IMR-90 (cell line): ENCODE data around the gene SLC38A4. TPM values are rescaled to one million over a fixed set of nuclear protein-coding genes. Genes with fewer than 3 reads are reported as not detected.
A peak's percentile ranks its signal among the peaks of the same experiment; 100 is the strongest.

Experiments used
- ATAC-seq: fragments of 200-7000 bp; cut with Tn5 transposase; 2 replicates; pipeline ENCODE4 v1.9.1; 2020; ENCODE audit warnings: low read depth, mild to moderate bottlenecking, moderate library complexity
- BruUV-seq: library from RNA; stranded (reverse); fragments of 400-500 nt; replicated peaks from 2 replicates; lab custom pipeline; 2021; lab: Mats Ljungman, UMichigan
- CTCF ChIA-PET: fragments of 300-600 bp; formaldehyde crosslinking; extraction: SDS; loops from one replicate; lab custom pipeline; 2021; ENCODE audit warnings: antibody characterized with exemption; lab: Yijun Ruan, JAX
- POLR2A ChIA-PET: fragments of 300-600 bp; sonication (Branson Sonifier 250); formaldehyde crosslinking; loops from one replicate; lab custom pipeline; 2022; ENCODE audit warnings: antibody characterized with exemption; ENCODE audit not compliant: unreplicated experiment; lab: Charles Lee
- DNase-seq: peaks from one replicate; pipeline ENCODE4 v3.0.0; 2013
- H2AFZ ChIP-seq: replicated peaks from 2 replicates; pipeline ENCODE3; 2013; ENCODE audit warnings: low read length, mild to moderate bottlenecking; ENCODE audit not compliant: poor library complexity
- H2AK5ac ChIP-seq: 2 replicates; pipeline ENCODE4 v1.6.1; 2013; ENCODE audit warnings: low read depth, low read length, inconsistent platforms
- H2AK9ac ChIP-seq: replicated peaks from 2 replicates; pipeline ENCODE3; 2013; ENCODE audit warnings: mild to moderate bottlenecking, low read depth, low read length, moderate library complexity; ENCODE audit not compliant: poor library complexity
- H2BK120ac ChIP-seq: 2 replicates; pipeline ENCODE4 v1.6.1; 2013; ENCODE audit warnings: low read depth, low read length, inconsistent platforms
- H2BK15ac ChIP-seq: 3 replicates; pipeline ENCODE4 v1.6.1; 2013; ENCODE audit warnings: low read depth, low read length, inconsistent platforms
- H2BK20ac ChIP-seq: 2 replicates; pipeline ENCODE4 v1.6.1; 2013; ENCODE audit warnings: low read depth, mild to moderate bottlenecking, inconsistent platforms, low read length, moderate library complexity
- H2BK5ac ChIP-seq: 2 replicates; pipeline ENCODE4 v1.6.1; 2013; ENCODE audit warnings: mild to moderate bottlenecking, low read depth, low read length, inconsistent platforms; ENCODE audit not compliant: poor library complexity, severe bottlenecking
- H3K14ac ChIP-seq: replicated peaks from 2 replicates; pipeline ENCODE4 v1.6.1; 2013; ENCODE audit warnings: low read depth, low read length, inconsistent platforms
- H3K18ac ChIP-seq: 2 replicates; pipeline ENCODE4 v1.6.1; 2013; ENCODE audit warnings: low read depth, low read length, control low read depth
- H3K23ac ChIP-seq: 2 replicates; pipeline ENCODE4 v1.6.1; 2013; ENCODE audit warnings: low read depth, low read length, inconsistent platforms
- H3K27ac ChIP-seq: 2 replicates; pipeline ENCODE4 v1.5.1; 2013; ENCODE audit warnings: mild to moderate bottlenecking, control low read depth, low read length; ENCODE audit not compliant: insufficient read depth
- H3K27me3 ChIP-seq: 2 replicates; pipeline ENCODE4 v1.6.1; 2013; ENCODE audit warnings: low read length; ENCODE audit not compliant: control insufficient read depth, insufficient read depth
- H3K36me3 ChIP-seq: 2 replicates; pipeline ENCODE4 v1.6.1; 2013; ENCODE audit warnings: low read length, mixed read lengths; ENCODE audit not compliant: control insufficient read depth, insufficient read depth
- H3K4ac ChIP-seq: 2 replicates; pipeline ENCODE4 v1.6.1; 2013; ENCODE audit warnings: low read depth, low read length, inconsistent platforms
- H3K4me1 ChIP-seq: 2 replicates; pipeline ENCODE4 v1.6.1; 2013; ENCODE audit warnings: low read length, mixed read lengths; ENCODE audit not compliant: control insufficient read depth, insufficient read depth
- H3K4me2 ChIP-seq: 2 replicates; pipeline ENCODE4 v1.6.1; 2013; ENCODE audit warnings: low read depth, mild to moderate bottlenecking, control low read depth, low read length, moderate library complexity
- H3K4me3 ChIP-seq: 2 replicates; pipeline ENCODE4 v1.5.1; 2013; ENCODE audit warnings: low read depth, mild to moderate bottlenecking, control low read depth, low read length, moderate library complexity; ENCODE audit not compliant: insufficient read depth
- H3K56ac ChIP-seq: 2 replicates; pipeline ENCODE4 v1.6.1; 2013; ENCODE audit warnings: low read length, inconsistent platforms; ENCODE audit not compliant: insufficient read depth; ENCODE audit errors: extremely low read depth
- H3K79me1 ChIP-seq, 2 experiments: 2 replicates each; pipeline ENCODE4 v1.6.1; 2013; ENCODE audit warnings: low read length in 2 of 2, inconsistent platforms in 1 of 2, low read depth in 1 of 2
- H3K9ac ChIP-seq: 2 replicates; pipeline ENCODE4 v1.6.1; 2013; ENCODE audit warnings: low read depth, low read length, control low read depth
- H3K9me1 ChIP-seq: 2 replicates; pipeline ENCODE4 v1.6.1; 2013; ENCODE audit warnings: low read length, inconsistent platforms; ENCODE audit not compliant: insufficient read depth
- H3K9me3 ChIP-seq: 2 replicates; pipeline ENCODE4 v1.6.1; 2013; ENCODE audit warnings: low read length; ENCODE audit not compliant: control insufficient read depth, insufficient read depth
- H4K20me1 ChIP-seq: 2 replicates; pipeline ENCODE4 v1.6.1; 2013; ENCODE audit warnings: low read length, inconsistent platforms; ENCODE audit not compliant: insufficient read depth
- H4K5ac ChIP-seq: 2 replicates; pipeline ENCODE4 v1.6.1; 2013; ENCODE audit warnings: mild to moderate bottlenecking, low read depth, low read length, control low read depth
- H4K8ac ChIP-seq, 2 experiments: 2 replicates each; pipeline ENCODE4 v1.6.1; 2013; ENCODE audit warnings: low read depth in 2 of 2, low read length in 2 of 2, control low read depth in 1 of 2, inconsistent platforms in 1 of 2
- H4K91ac ChIP-seq: 2 replicates; pipeline ENCODE4 v1.6.1; 2013; ENCODE audit warnings: low read depth, low read length, inconsistent platforms; ENCODE audit not compliant: insufficient read depth
- BHLHE40 ChIP-seq: fragments of 150-350 bp; IDR thresholded peaks from 2 replicates; pipeline ENCODE4 v1.6.1; 2016; ENCODE audit warnings: mild to moderate bottlenecking, low read depth, low read length
- CEBPB ChIP-seq: IDR thresholded peaks from 2 replicates; pipeline ENCODE4 v1.6.1; 2012; ENCODE audit warnings: low read depth, low read length, improper control_type of control experiment
- CHD1 ChIP-seq: IDR thresholded peaks from 2 replicates; pipeline ENCODE4 v1.6.1; 2012; ENCODE audit warnings: low read depth, low read length, improper control_type of control experiment
- CTCF ChIP-seq: conservative IDR thresholded peaks from 2 replicates; pipeline ENCODE4 v1.5.1; 2012; ENCODE audit warnings: mild to moderate bottlenecking, low read depth, low read length, improper control_type of control experiment
- ELK1 ChIP-seq: fragments of 150-350 bp; IDR thresholded peaks from 2 replicates; pipeline ENCODE4 v1.6.1; 2016; ENCODE audit warnings: low read depth, mild to moderate bottlenecking, low read length, moderate library complexity, borderline replicate concordance
- FOS ChIP-seq: fragments of 150-350 bp; IDR thresholded peaks from 2 replicates; pipeline ENCODE4 v1.6.1; 2016; ENCODE audit warnings: low read depth, low read length
- MAFK ChIP-seq: IDR thresholded peaks from 2 replicates; pipeline ENCODE4 v1.6.1; 2012; ENCODE audit warnings: low read depth, low read length, improper control_type of control experiment
- MAZ ChIP-seq: IDR thresholded peaks from 2 replicates; pipeline ENCODE4 v1.6.1; 2012; ENCODE audit warnings: low read depth, mild to moderate bottlenecking, low read length, improper control_type of control experiment, moderate library complexity, borderline replicate concordance
- MXI1 ChIP-seq: IDR thresholded peaks from 2 replicates; pipeline ENCODE4 v1.6.1; 2012; ENCODE audit warnings: low read depth, mild to moderate bottlenecking, low read length, moderate library complexity, borderline replicate concordance
- NFE2L2 ChIP-seq: fragments of 150-350 bp; IDR thresholded peaks from 2 replicates; pipeline ENCODE4 v1.6.1; 2016; ENCODE audit warnings: low read depth, mild to moderate bottlenecking, low read length
- POLR2A ChIP-seq: IDR thresholded peaks from 2 replicates; pipeline ENCODE4 v1.6.1; 2012; ENCODE audit warnings: mild to moderate bottlenecking, low read depth, low read length
- RAD21 ChIP-seq: IDR thresholded peaks from 2 replicates; pipeline ENCODE4 v1.6.1; 2012; ENCODE audit warnings: low read length, improper control_type of control experiment
- RCOR1 ChIP-seq: IDR thresholded peaks from 2 replicates; pipeline ENCODE4 v1.6.1; 2012; ENCODE audit warnings: mild to moderate bottlenecking, low read length, improper control_type of control experiment; ENCODE audit not compliant: insufficient replicate concordance
- RFX5 ChIP-seq: IDR thresholded peaks from 2 replicates; pipeline ENCODE4 v1.8.0; 2012; ENCODE audit warnings: low read depth, mild to moderate bottlenecking, low read length, moderate library complexity
- SMC3 ChIP-seq: fragments of 150-350 bp; IDR thresholded peaks from 2 replicates; pipeline ENCODE4 v1.6.1; 2016; ENCODE audit warnings: low read depth, mild to moderate bottlenecking, antibody characterized with exemption, low read length, moderate library complexity
- USF2 ChIP-seq: fragments of 150-350 bp; IDR thresholded peaks from 2 replicates; pipeline ENCODE4 v1.6.1; 2017; ENCODE audit warnings: mild to moderate bottlenecking, antibody characterized with exemption, low read length, low read depth
- dilution Hi-C: fragments of 300-500 bp; cut with HindIII; formaldehyde crosslinking; loops from one replicate; pipeline ENCODE4 v1.14.3; 2018; ENCODE audit warnings: low sequenced_read_pairs; ENCODE audit not compliant: unreplicated experiment
- in situ Hi-C: fragments of 300-500 bp; cut with MboI; formaldehyde crosslinking; loops from 3 replicates; pipeline ENCODE4 v1.14.3; 2019; ENCODE audit warnings: low sequenced_read_pairs, inconsistent platforms, mixed read lengths
- intact Hi-C: fragments of 100-400 bp; cut with micrococcal nuclease; formaldehyde crosslinking; loops from 2 replicates; pipeline ENCODE4 v1.10.0; 2022
- polyA plus RNA-seq, 3 experiments: library from polyadenylated mRNA; depleted of rRNA; stranded (reverse); fragments of >200 nt; gene quantifications; 2 replicates each; pipeline ENCODE4 v1.2.3, GENCODE V29; 2012; ENCODE audit warnings: low replicate concordance in 1 of 3
- total RNA-seq: library from RNA; depleted of rRNA; stranded (reverse); fragments of >200 nt; gene quantifications from 2 replicates; pipeline ENCODE4 v1.2.3, GENCODE V29; 2012

Gene SLC38A4
- total and polyA plus RNA-seq, 2 of the 4 experiments (the other 2 are of a cell fraction) = 2.3 to 2.7 TPM

- Histone ChIP-seq H2AFZ (no peak overlapping the region), H3K23ac (0 out of 2 replicates have a peak overlapping the region, but pooled peaks have one; percentile 11), H3K4me3 (no peak overlapping the region), H3K56ac (no peak overlapping the region), H3K4me1 (no peaks in the 10 kb centered on the region), H3K4ac (no peak overlapping the region), H4K8ac (no peak overlapping the region), H4K91ac (no peak overlapping the region), H2BK20ac (no peak overlapping the region), H3K79me1 (peaks cover 0 to 3% of the 10 kb centered on the region in 2 experiments; a peak in 1 of 4 replicates), H3K27ac (no peak overlapping the region), H3K36me3 (no peaks in the 10 kb centered on the region), H3K9me3 (no peaks in the 10 kb centered on the region), H3K27me3 (no peaks in the 10 kb centered on the region), H3K9me1 (no peaks in the 10 kb centered on the region), H2AK9ac (no peak overlapping the region), H3K4me2 (no peak overlapping the region), H2BK5ac (no peak overlapping the region), H3K18ac (no peak overlapping the region), H4K5ac (no peak overlapping the region), H4K20me1 (no peaks in the 10 kb centered on the region), H2BK120ac (no peak overlapping the region), H2BK15ac (no peak overlapping the region), H3K14ac (no peak overlapping the region), H3K9ac (no peak overlapping the region), H2AK5ac (no peak overlapping the region)
- DNase-seq (no peak), ATAC-seq (no peak)
- ChIA-PET CTCF (no interaction called here), POLR2A (no interaction called here)
- no TSS peak for BruUV-seq
- dilution Hi-C loops = no loop called here
- TF ChIP-seq RCOR1 (no peak), MAZ (no peak), MAFK (no peak), POLR2A (no peak), NFE2L2 (no peak), CEBPB (no peak), RAD21 (no peak), USF2 (no peak), CHD1 (no peak), FOS (no peak), CTCF (no peak), SMC3 (no peak), MXI1 (no peak), ELK1 (no peak), RFX5 (no peak), BHLHE40 (no peak)
- in situ Hi-C loops = no loop called here
- intact Hi-C loops = no loop called here
Measured at GRCh38 chr12:46818642-46819041, 7.2 kb downstream of the SLC38A4 start.
